AG08396 (cell line): ENCODE measurements around the gene KICS2.
"Not testable (repeated sequence)": the region's sequence is repeated elsewhere in the genome, so short reads cannot be mapped to it uniquely, and the experiment has no call there.

ENCODE experiments used
- DNase-seq: peaks from one replicate; pipeline ENCODE4 v3.0.0; 2012; ENCODE audit warnings: low spot score, mixed read lengths

The KICS2 gene

GRCh38 chr12:64216239-64216638 is 5.9 kb downstream of the KICS2 start:
- DNase-seq = no peak

DNA sequence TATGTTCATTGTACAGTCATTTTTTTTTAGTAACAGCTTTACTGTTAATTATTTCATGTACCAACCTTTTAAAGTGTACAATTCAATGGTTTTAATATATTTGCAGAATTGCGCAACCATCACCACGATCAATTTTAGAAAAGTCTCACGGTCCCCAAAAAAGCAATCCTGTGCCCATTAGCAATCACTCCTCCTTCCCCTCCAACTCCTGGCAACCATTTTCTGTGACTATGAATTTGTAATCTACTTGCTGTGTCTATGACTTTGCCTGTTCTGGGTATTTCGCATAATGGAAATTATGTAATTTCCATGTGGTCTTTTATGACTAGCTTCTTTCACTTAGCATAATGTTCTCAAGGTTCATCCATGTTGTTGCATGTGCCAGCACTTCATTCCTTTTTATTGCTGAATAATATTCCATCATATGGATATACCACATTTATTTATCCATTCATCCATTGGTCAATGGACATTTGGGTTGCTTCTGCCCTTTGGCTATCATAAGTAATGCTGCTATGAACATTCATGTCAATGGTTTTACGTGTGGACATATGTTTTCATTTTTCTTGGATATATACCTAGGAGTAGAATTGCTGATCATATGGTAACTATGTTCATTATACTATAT is 9.9 kb downstream of the KICS2 start:
- DNase-seq = no peak

DNA sequence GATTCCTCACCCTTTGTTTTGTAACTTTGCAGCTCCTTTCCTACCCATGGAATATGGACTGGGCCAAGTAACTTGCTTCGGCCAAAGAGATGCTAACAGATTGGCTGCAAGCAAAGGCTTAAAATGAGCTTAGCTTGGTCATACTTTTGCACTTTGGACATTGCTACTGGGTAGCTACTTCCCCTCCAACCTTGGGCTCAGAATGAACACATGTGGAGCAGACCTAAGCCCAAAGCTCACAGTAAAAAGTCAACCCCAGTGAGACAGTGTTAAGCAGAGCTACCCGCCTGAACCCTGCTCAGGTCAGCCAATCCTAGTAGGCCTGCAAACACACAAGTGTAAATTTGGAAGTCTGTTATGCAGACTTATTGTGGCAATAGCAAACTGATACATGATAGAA is 14.6 kb downstream of the KICS2 start:
- DNase-seq = no peak

DNA sequence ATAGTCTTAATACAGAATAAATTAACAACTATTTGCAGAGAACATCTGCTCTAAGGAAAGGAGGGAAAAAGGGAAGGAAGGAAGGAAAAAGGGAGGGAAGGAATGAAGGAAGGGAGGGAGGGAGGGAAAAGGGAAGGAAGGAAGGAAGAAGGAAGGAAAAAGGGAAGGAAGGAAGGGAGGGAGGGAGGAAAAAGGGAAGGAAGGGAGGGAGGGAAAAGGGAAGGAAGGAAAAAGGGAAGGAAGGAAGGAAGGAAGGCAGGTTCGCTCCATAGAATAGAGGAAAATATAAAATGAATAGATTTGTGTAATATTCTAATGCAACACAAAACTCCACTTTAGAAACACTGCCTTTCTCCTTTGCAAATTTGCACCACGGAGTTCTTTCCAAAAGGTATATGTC is 16.6 kb downstream of the KICS2 start:
- no peak for DNase-seq

DNA sequence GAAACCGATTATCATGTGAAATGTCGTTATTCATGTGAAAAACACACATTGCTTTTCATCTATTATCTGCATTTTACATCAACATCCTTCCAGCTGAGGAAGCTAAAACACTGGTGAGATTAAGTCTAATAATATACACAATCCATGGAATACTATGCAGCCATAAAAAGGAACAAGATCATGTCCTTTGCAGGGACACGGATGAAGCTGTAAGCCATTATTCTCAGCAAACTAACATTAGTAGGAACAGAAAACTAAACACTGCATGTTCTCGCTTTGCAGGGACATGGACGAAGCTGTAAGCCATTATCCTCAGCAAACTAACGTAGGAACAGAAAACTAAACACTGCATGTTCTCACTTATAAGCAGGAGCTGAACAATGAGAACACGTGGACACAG is 18.3 kb downstream of the KICS2 start:
- DNase-seq = no peak

DNA sequence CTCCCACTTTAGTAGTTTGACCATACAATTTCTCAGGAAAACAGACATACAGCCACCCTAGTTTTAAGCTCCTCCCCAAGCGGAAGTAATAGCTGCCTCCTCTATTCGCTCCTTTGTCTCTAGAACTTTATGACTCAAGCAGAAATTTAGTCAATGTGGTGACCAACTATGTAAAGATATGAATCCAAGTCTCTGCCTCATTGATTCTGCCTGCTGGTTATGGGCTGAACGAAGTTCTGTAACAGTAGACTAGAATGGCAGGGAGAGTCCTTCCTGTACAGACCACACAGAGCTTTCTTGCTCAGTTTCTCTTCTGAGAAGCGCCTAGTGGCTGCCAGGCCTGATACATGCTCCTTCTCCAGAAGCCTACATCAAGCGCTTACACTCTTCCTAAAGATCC is 19.1 kb downstream of the KICS2 start:
- no peak for DNase-seq

DNA sequence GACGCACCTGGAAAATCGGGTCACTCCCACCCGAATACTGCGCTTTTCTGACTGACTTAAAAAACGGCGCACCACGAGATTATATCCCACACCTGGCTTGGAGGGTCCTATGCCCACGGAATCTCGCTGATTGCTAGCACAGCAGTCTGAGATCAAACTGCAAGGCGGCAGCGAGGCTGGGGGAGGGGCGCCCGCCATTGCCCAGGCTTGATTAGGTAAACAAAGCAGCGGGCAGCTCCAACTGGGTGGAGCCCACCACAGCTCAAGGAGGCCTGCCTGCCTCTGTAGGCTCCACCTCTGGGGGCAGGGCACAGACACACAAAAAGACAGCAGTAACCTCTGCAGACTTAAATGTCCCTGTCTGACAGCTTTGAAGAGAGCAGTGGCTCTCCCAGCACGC is 26.3 kb downstream of the KICS2 start:
- not testable (repeated sequence) for DNase-seq

DNA sequence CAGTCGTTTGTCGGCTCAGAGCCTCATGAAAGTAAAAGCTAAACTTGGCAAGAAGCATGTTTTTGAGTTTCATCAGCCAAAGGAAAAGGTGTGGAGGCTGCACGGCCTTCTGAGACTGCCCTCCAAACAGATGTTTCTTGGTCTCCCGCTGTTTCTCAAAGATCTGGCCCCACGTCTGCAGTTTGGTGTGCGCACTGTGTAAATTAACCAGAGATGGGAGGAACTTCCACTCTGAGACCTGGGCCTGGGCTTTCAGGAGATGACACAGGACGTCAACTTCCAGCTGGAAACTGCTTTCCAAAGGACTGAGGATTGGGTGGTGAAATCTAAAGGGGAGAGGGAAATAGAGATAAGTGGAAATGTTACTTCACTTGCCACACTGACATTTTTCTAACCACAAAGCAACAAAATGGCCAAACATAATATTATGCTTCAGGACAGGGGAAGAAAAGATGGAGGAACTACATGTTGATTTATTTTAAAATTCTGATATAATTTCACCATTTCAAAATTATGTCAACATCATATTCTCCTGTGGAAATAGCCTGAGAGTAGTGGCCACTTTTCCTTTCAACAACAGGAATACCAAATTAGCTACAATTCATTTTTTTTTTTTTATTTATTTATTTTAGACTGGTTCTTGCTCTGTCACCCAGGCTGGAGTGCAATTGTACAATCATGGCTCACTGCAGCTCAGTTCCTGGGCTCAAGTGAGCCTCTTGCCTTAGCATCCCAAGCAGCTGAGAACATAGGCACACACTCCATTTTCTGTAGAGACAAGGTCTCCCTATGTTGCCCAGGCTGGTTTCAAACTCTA is 27.6 kb downstream of the KICS2 start:
- DNase-seq = no peak

- no peak for DNase-seq
Observed at GRCh38 chr12:64193931-64194330, 28.2 kb downstream of the KICS2 start.

DNA sequence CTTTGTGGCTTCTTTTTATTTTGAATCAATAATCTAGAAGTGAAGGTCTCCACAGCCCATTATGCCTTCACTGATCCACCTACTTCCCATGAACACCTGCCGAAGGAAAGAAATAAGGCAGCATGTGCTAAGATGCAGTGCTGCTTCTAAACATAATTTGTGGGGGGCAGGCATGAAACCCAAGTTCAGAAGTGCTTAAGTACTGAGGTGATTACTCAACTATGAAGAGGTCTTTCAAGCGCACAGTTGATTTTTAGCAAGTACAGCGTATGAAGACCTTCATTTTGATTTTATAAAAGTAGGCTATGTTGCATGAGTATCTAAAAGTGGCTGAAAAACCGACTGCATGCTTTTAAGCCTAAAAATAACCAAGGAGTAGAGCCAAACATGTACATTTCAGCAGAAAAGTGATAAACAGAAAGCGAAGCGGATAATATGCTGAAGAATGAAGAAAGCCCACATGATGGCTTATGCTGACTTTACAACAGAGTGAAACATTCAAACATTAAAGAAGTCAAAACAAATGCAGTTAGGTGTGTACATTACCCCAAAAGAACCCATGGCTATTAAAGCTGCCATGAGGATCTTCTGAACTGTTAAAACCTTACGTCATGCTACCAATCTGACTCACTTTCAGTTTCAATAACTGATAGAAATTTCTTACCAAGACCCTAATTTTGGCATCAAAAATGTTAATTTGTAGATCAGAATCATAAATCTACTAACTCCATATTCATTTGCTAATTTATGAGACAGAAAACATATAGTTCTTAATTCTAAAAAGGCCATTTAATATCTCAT is 29.3 kb downstream of the KICS2 start:
- no peak for DNase-seq

GRCh38 chr12:64190140-64190539 is 32.0 kb downstream of the KICS2 start:
- no peak for DNase-seq

- no peak for DNase-seq
Observed at GRCh38 chr12:64189530-64189929, 32.6 kb downstream of the KICS2 start.

- DNase-seq = no peak
Observed at GRCh38 chr12:64187794-64188193, 34.3 kb downstream of the KICS2 start.

GRCh38 chr12:64187370-64187769 is 34.7 kb downstream of the KICS2 start:
- DNase-seq = peak; percentile 28

- DNase-seq = no peak
Observed at GRCh38 chr12:64186789-64187188, 35.3 kb downstream of the KICS2 start.

GRCh38 chr12:64184216-64184615 is 37.9 kb downstream of the KICS2 start:
- DNase-seq = no peak

GRCh38 chr12:64181430-64182291 is 40.4 kb downstream of the KICS2 start:
- DNase-seq = peak; percentile 78

DNA sequence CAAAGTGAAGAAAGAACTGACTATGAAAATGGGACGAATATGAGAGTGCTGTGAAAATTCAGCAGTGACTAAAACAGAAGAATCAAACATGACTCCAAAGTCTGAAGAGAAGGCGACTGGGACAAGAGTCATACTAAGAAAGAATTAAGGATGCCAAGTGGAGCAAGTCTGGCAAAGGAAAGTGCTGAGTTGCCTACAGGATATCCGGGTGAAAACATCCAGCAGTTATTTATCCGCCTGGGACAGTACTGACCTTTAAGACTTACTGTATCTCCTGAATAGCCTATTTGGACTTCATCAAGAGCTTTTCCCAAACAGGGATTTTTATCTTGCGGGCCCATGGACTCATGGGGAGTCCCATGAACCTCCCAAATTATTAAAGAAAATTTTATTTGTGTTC is 41.1 kb downstream of the KICS2 start:
- peak; percentile 32 for DNase-seq

- DNase-seq = peak; percentile 36
Observed at GRCh38 chr12:64178122-64178521, 44.0 kb downstream of the KICS2 start.

- no peak for DNase-seq
Observed at GRCh38 chr12:64177001-64177400, 45.1 kb downstream of the KICS2 start.

GRCh38 chr12:64175254-64175945 is 46.7 kb downstream of the KICS2 start:
- no peak for DNase-seq
